AG09309 (cell line): ENCODE data around the gene CABP5.

ENCODE experiments used
- DNase-seq: peaks from one replicate; pipeline ENCODE4 v3.0.0-alpha.2; 2010; ENCODE audit warnings: low read depth
- H3K4me3 ChIP-seq: 2 replicates; pipeline ENCODE4 v1.5.1; 2011; ENCODE audit warnings: mild to moderate bottlenecking, low read depth, low read length, moderate library complexity; ENCODE audit not compliant: control insufficient read depth
- TF ChIP-seq, protein P1 (sequence below): IDR thresholded peaks from 2 replicates; pipeline ENCODE4 v1.5.1; 2011; ENCODE audit warnings: mild to moderate bottlenecking, low read depth, low read length, inconsistent platforms; ENCODE audit not compliant: insufficient read depth, control insufficient read depth; ENCODE audit errors: missing control alignments

The CABP5 gene

GRCh38 chr19:48030073-48030472, 13.8 kb downstream of the CABP5 start:
- no peak overlapping the region for H3K4me3 ChIP-seq
- TF ChIP-seq, protein P1, sequence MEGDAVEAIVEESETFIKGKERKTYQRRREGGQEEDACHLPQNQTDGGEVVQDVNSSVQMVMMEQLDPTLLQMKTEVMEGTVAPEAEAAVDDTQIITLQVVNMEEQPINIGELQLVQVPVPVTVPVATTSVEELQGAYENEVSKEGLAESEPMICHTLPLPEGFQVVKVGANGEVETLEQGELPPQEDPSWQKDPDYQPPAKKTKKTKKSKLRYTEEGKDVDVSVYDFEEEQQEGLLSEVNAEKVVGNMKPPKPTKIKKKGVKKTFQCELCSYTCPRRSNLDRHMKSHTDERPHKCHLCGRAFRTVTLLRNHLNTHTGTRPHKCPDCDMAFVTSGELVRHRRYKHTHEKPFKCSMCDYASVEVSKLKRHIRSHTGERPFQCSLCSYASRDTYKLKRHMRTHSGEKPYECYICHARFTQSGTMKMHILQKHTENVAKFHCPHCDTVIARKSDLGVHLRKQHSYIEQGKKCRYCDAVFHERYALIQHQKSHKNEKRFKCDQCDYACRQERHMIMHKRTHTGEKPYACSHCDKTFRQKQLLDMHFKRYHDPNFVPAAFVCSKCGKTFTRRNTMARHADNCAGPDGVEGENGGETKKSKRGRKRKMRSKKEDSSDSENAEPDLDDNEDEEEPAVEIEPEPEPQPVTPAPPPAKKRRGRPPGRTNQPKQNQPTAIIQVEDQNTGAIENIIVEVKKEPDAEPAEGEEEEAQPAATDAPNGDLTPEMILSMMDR, result no peak
- no peak for DNase-seq

GRCh38 chr19:48029431-48029830, 14.4 kb downstream of the CABP5 start:
- DNase-seq, result no peak
- TF ChIP-seq, protein P1, result no peak
- H3K4me3 ChIP-seq, result no peak overlapping the region

DNA sequence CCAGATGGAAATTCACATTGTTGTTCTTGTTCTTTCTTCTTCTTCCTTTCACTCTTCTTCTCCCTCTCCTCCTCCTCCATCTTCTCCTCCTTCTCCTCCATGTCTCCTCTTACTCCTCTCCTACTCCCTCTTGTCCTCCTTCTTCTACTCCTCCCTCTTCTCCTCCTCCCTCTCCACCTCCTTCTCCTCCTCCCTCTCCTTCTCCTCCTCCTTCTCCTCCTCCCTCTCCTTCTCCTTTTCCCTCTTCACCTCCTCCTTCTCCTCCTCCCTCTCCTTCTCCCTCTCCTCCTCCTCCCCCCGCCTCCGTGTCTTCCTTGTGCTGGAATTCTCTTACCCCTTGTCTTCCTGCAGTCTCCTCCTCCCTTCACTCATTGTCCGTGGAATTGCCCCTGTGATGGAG, 18.4 kb downstream of the CABP5 start:
- H3K4me3 ChIP-seq, result no peak overlapping the region
- TF ChIP-seq, protein P1, result no peak
- DNase-seq, result no peak

GRCh38 chr19:48023518-48023917, 20.4 kb downstream of the CABP5 start:
- no peak for DNase-seq
- TF ChIP-seq, protein P1, result no peak
- no peak overlapping the region for H3K4me3 ChIP-seq

- TF ChIP-seq, protein P1, result no peak
- DNase-seq, result no peak
- no peak overlapping the region for H3K4me3 ChIP-seq
These were observed 20.9 kb downstream of the CABP5 start for GRCh38 chr19:48023011-48023410.

- no peak for DNase-seq
These were observed 23.2 kb downstream of the CABP5 start for GRCh38 chr19:48020686-48021085.

More at GRCh38 chr19:48020686-48021085, 23.2 kb downstream of the CABP5 start:
- TF ChIP-seq, protein P1, result no peak
- no peak overlapping the region for H3K4me3 ChIP-seq
